IMR-90 (cell line): ENCODE data around the gene MRPL51. TPM values are rescaled to one million over a fixed set of nuclear protein-coding genes. Genes with fewer than 3 reads are reported as not detected.
A peak's percentile ranks its signal among the peaks of the same experiment; 100 is the strongest.

Experiments
- ATAC-seq: fragments of 200-7000 bp; cut with Tn5 transposase; 2 replicates; pipeline ENCODE4 v1.9.1; 2020; ENCODE audit warnings: low read depth, mild to moderate bottlenecking, moderate library complexity
- Bru-seq: library from RNA; stranded (reverse); fragments of 400-500 nt; gene quantifications from one replicate; lab custom pipeline; 2021; lab: Mats Ljungman, UMichigan
- BruChase-seq, 2 experiments: library from RNA; stranded (reverse); fragments of 400-500 nt; gene quantifications; one replicate each; lab custom pipeline; 2021; lab: Mats Ljungman, UMichigan
- BruUV-seq: library from RNA; stranded (reverse); fragments of 400-500 nt; replicated peaks from 2 replicates; lab custom pipeline; 2021; lab: Mats Ljungman, UMichigan
- CTCF ChIA-PET: fragments of 300-600 bp; formaldehyde crosslinking; extraction: SDS; loops from one replicate; lab custom pipeline; 2021; ENCODE audit warnings: antibody characterized with exemption; lab: Yijun Ruan, JAX
- POLR2A ChIA-PET: fragments of 300-600 bp; sonication (Branson Sonifier 250); formaldehyde crosslinking; loops from one replicate; lab custom pipeline; 2022; ENCODE audit warnings: antibody characterized with exemption; ENCODE audit not compliant: unreplicated experiment; lab: Charles Lee
- DNase-seq: peaks from one replicate; pipeline ENCODE4 v3.0.0; 2013
- H2AFZ ChIP-seq: replicated peaks from 2 replicates; pipeline ENCODE3; 2013; ENCODE audit warnings: low read length, mild to moderate bottlenecking; ENCODE audit not compliant: poor library complexity
- H2AK5ac ChIP-seq: 2 replicates; pipeline ENCODE4 v1.6.1; 2013; ENCODE audit warnings: low read depth, low read length, inconsistent platforms
- H2AK9ac ChIP-seq: replicated peaks from 2 replicates; pipeline ENCODE3; 2013; ENCODE audit warnings: mild to moderate bottlenecking, low read depth, low read length, moderate library complexity; ENCODE audit not compliant: poor library complexity
- H2BK120ac ChIP-seq: 2 replicates; pipeline ENCODE4 v1.6.1; 2013; ENCODE audit warnings: low read depth, low read length, inconsistent platforms
- H2BK15ac ChIP-seq: 3 replicates; pipeline ENCODE4 v1.6.1; 2013; ENCODE audit warnings: low read depth, low read length, inconsistent platforms
- H2BK20ac ChIP-seq: 2 replicates; pipeline ENCODE4 v1.6.1; 2013; ENCODE audit warnings: low read depth, mild to moderate bottlenecking, inconsistent platforms, low read length, moderate library complexity
- H2BK5ac ChIP-seq: 2 replicates; pipeline ENCODE4 v1.6.1; 2013; ENCODE audit warnings: mild to moderate bottlenecking, low read depth, low read length, inconsistent platforms; ENCODE audit not compliant: poor library complexity, severe bottlenecking
- H3K14ac ChIP-seq: replicated peaks from 2 replicates; pipeline ENCODE4 v1.6.1; 2013; ENCODE audit warnings: low read depth, low read length, inconsistent platforms
- H3K18ac ChIP-seq: 2 replicates; pipeline ENCODE4 v1.6.1; 2013; ENCODE audit warnings: low read depth, low read length, control low read depth
- H3K23ac ChIP-seq: 2 replicates; pipeline ENCODE4 v1.6.1; 2013; ENCODE audit warnings: low read depth, low read length, inconsistent platforms
- H3K27ac ChIP-seq: 2 replicates; pipeline ENCODE4 v1.5.1; 2013; ENCODE audit warnings: mild to moderate bottlenecking, control low read depth, low read length; ENCODE audit not compliant: insufficient read depth
- H3K27me3 ChIP-seq: 2 replicates; pipeline ENCODE4 v1.6.1; 2013; ENCODE audit warnings: low read length; ENCODE audit not compliant: control insufficient read depth, insufficient read depth
- H3K36me3 ChIP-seq: 2 replicates; pipeline ENCODE4 v1.6.1; 2013; ENCODE audit warnings: low read length, mixed read lengths; ENCODE audit not compliant: control insufficient read depth, insufficient read depth
- H3K4ac ChIP-seq: 2 replicates; pipeline ENCODE4 v1.6.1; 2013; ENCODE audit warnings: low read depth, low read length, inconsistent platforms
- H3K4me1 ChIP-seq: 2 replicates; pipeline ENCODE4 v1.6.1; 2013; ENCODE audit warnings: low read length, mixed read lengths; ENCODE audit not compliant: control insufficient read depth, insufficient read depth
- H3K4me2 ChIP-seq: 2 replicates; pipeline ENCODE4 v1.6.1; 2013; ENCODE audit warnings: low read depth, mild to moderate bottlenecking, control low read depth, low read length, moderate library complexity
- H3K4me3 ChIP-seq: 2 replicates; pipeline ENCODE4 v1.5.1; 2013; ENCODE audit warnings: low read depth, mild to moderate bottlenecking, control low read depth, low read length, moderate library complexity; ENCODE audit not compliant: insufficient read depth
- H3K56ac ChIP-seq: 2 replicates; pipeline ENCODE4 v1.6.1; 2013; ENCODE audit warnings: low read length, inconsistent platforms; ENCODE audit not compliant: insufficient read depth; ENCODE audit errors: extremely low read depth
- H3K79me1 ChIP-seq, 2 experiments: 2 replicates each; pipeline ENCODE4 v1.6.1; 2013; ENCODE audit warnings: low read length in 2 of 2, inconsistent platforms in 1 of 2, low read depth in 1 of 2
- H3K9ac ChIP-seq: 2 replicates; pipeline ENCODE4 v1.6.1; 2013; ENCODE audit warnings: low read depth, low read length, control low read depth
- H3K9me1 ChIP-seq: 2 replicates; pipeline ENCODE4 v1.6.1; 2013; ENCODE audit warnings: low read length, inconsistent platforms; ENCODE audit not compliant: insufficient read depth
- H3K9me3 ChIP-seq: 2 replicates; pipeline ENCODE4 v1.6.1; 2013; ENCODE audit warnings: low read length; ENCODE audit not compliant: control insufficient read depth, insufficient read depth
- H4K20me1 ChIP-seq: 2 replicates; pipeline ENCODE4 v1.6.1; 2013; ENCODE audit warnings: low read length, inconsistent platforms; ENCODE audit not compliant: insufficient read depth
- H4K5ac ChIP-seq: 2 replicates; pipeline ENCODE4 v1.6.1; 2013; ENCODE audit warnings: mild to moderate bottlenecking, low read depth, low read length, control low read depth
- H4K8ac ChIP-seq, 2 experiments: 2 replicates each; pipeline ENCODE4 v1.6.1; 2013; ENCODE audit warnings: low read depth in 2 of 2, low read length in 2 of 2, control low read depth in 1 of 2, inconsistent platforms in 1 of 2
- H4K91ac ChIP-seq: 2 replicates; pipeline ENCODE4 v1.6.1; 2013; ENCODE audit warnings: low read depth, low read length, inconsistent platforms; ENCODE audit not compliant: insufficient read depth
- BHLHE40 ChIP-seq: fragments of 150-350 bp; IDR thresholded peaks from 2 replicates; pipeline ENCODE4 v1.6.1; 2016; ENCODE audit warnings: mild to moderate bottlenecking, low read depth, low read length
- CHD1 ChIP-seq: IDR thresholded peaks from 2 replicates; pipeline ENCODE4 v1.6.1; 2012; ENCODE audit warnings: low read depth, low read length, improper control_type of control experiment
- FOS ChIP-seq: fragments of 150-350 bp; IDR thresholded peaks from 2 replicates; pipeline ENCODE4 v1.6.1; 2016; ENCODE audit warnings: low read depth, low read length
- MAFK ChIP-seq: IDR thresholded peaks from 2 replicates; pipeline ENCODE4 v1.6.1; 2012; ENCODE audit warnings: low read depth, low read length, improper control_type of control experiment
- MAZ ChIP-seq: IDR thresholded peaks from 2 replicates; pipeline ENCODE4 v1.6.1; 2012; ENCODE audit warnings: low read depth, mild to moderate bottlenecking, low read length, improper control_type of control experiment, moderate library complexity, borderline replicate concordance
- MXI1 ChIP-seq: IDR thresholded peaks from 2 replicates; pipeline ENCODE4 v1.6.1; 2012; ENCODE audit warnings: low read depth, mild to moderate bottlenecking, low read length, moderate library complexity, borderline replicate concordance
- POLR2A ChIP-seq: IDR thresholded peaks from 2 replicates; pipeline ENCODE4 v1.6.1; 2012; ENCODE audit warnings: mild to moderate bottlenecking, low read depth, low read length
- RAD21 ChIP-seq: IDR thresholded peaks from 2 replicates; pipeline ENCODE4 v1.6.1; 2012; ENCODE audit warnings: low read length, improper control_type of control experiment
- RCOR1 ChIP-seq: IDR thresholded peaks from 2 replicates; pipeline ENCODE4 v1.6.1; 2012; ENCODE audit warnings: mild to moderate bottlenecking, low read length, improper control_type of control experiment; ENCODE audit not compliant: insufficient replicate concordance
- RFX5 ChIP-seq: IDR thresholded peaks from 2 replicates; pipeline ENCODE4 v1.8.0; 2012; ENCODE audit warnings: low read depth, mild to moderate bottlenecking, low read length, moderate library complexity
- SMC3 ChIP-seq: fragments of 150-350 bp; IDR thresholded peaks from 2 replicates; pipeline ENCODE4 v1.6.1; 2016; ENCODE audit warnings: low read depth, mild to moderate bottlenecking, antibody characterized with exemption, low read length, moderate library complexity
- WGBS, 2 experiments: methylation state at CpG; one replicate each; pipeline versions ENCODE4 v1.1.5 to v1.1.7; 2013; ENCODE audit warnings: missing lambda C conversion rate in 2 of 2; ENCODE audit not compliant: insufficient read length in 1 of 2; ENCODE audit errors: extremely low coverage in 2 of 2; 5-methylcytosine and 5-hydroxymethylcytosine counted together
- dilution Hi-C: fragments of 300-500 bp; cut with HindIII; formaldehyde crosslinking; loops from one replicate; pipeline ENCODE4 v1.14.3; 2018; ENCODE audit warnings: low sequenced_read_pairs; ENCODE audit not compliant: unreplicated experiment
- in situ Hi-C: fragments of 300-500 bp; cut with MboI; formaldehyde crosslinking; loops from 3 replicates; pipeline ENCODE4 v1.14.3; 2019; ENCODE audit warnings: low sequenced_read_pairs, inconsistent platforms, mixed read lengths
- intact Hi-C: fragments of 100-400 bp; cut with micrococcal nuclease; formaldehyde crosslinking; loops from 2 replicates; pipeline ENCODE4 v1.10.0; 2022
- long read RNA-seq: library from polyadenylated mRNA; unstranded; transcript quantifications from one replicate; pipeline ENCODE4 v2.0.0, GENCODE V29; 2021; ENCODE audit not compliant: unreplicated experiment
- polyA plus RNA-seq, 3 experiments: library from polyadenylated mRNA; depleted of rRNA; stranded (reverse); fragments of >200 nt; gene quantifications; 2 replicates each; pipeline ENCODE4 v1.2.3, GENCODE V29; 2012; ENCODE audit warnings: low replicate concordance in 1 of 3
- total RNA-seq: library from RNA; depleted of rRNA; stranded (reverse); fragments of >200 nt; gene quantifications from 2 replicates; pipeline ENCODE4 v1.2.3, GENCODE V29; 2012; rRNA removed
- TF ChIP-seq, protein P1 (sequence below): fragments of 150-350 bp; IDR thresholded peaks from 2 replicates; pipeline ENCODE4 v1.6.1; 2016; ENCODE audit warnings: low read depth, mild to moderate bottlenecking, low read length, moderate library complexity, borderline replicate concordance
- TF ChIP-seq, protein P2 (sequence below): conservative IDR thresholded peaks from 2 replicates; pipeline ENCODE4 v1.5.1; 2012; ENCODE audit warnings: mild to moderate bottlenecking, low read depth, low read length, improper control_type of control experiment

Gene MRPL51
- total RNA-seq (80.1 and 126 TPM in 2 replicates), polyA plus RNA-seq (2012; rRNA removed) (151 and 160 TPM in 2 replicates), Bru-seq, nascent RNA (percentile 83 among the genes with signal in this experiment), BruChase-seq, experiment 1, labeled RNA remaining after a 6-hour chase (percentile 80 among the genes with signal in this experiment), BruChase-seq, experiment 2, labeled RNA remaining after a 2-hour chase (percentile 79 among the genes with signal in this experiment)
- polyA plus RNA-seq (2012; cell fraction: cytosol; rRNA removed), result 68.0 and 178 TPM in 2 replicates
- polyA plus RNA-seq (2012; cell fraction: nucleus; rRNA removed; ENCODE audit: low replicate concordance), result 16.5 and 43.9 TPM in 2 replicates
- long read RNA-seq, transcript MRPL51-201 (3 exons, 1,234 nt), result major isoform, 48 of 59 reads
- long read RNA-seq, partial matches to known transcripts, result 1 of 59 reads
- long read RNA-seq, other reads (novel, unspliced or antisense), result 1 of 59 reads

DNA sequence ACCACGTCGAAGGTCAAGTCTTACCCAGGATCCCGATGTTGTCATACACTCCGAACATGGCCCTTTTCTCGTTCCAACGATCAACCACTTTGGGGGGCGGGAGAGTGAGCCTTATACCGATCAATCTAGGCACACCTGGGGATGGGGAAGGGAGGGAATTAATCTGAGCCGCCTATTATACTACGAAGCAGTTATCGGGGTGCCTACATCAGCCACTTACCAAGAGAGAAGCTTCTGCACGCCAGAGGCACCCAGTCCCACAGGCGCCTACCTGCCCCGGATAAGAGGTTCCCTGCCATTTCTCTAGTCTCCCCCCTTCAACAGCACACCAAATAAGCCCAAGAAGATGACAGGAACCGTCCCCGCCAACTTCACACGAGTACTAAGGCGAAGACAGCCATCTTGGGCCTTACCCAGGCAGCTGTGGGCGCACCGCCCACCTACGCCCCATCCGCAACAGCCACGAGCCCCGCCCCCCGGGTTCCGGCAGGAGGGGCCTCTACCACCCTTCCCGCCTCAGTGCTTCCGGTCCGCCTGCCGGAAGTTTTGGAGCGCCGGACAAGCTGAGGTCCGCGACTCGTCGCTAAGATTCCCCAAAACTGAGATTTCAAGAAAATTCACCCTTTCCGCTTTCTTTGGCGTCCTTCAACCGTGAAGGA, at the start of gene MRPL51:
Gene MRPL51, minus strand, starts transcription at position 425 of the 659 bp plus-strand sequence. Its CDS starts 126 bp downstream, at position 299.
- no CpG with 5 or more reads among the region's 39 CpGs for WGBS, 2 experiments
- H3K4me2 ChIP-seq, result peak within 1 kb of the TSS; percentile 97
- no peaks in the 10 kb centered on the region for H3K27me3 ChIP-seq
- peak within 1 kb of the TSS; percentile 7; the same call in 1 of the 2 replicates for H2BK20ac ChIP-seq
- POLR2A ChIA-PET, result interaction anchor here (0.5 to 0.9 kb wide), 3 partner anchors 11 to 41 kb away, joined by 3 to 8 read pairs (median 3); partner anchors contain the start of gene GAPDH
- no peaks in the 10 kb centered on the region; the same call in 1 of the 2 replicates for H3K36me3 ChIP-seq
- H3K9ac ChIP-seq, result peak within 1 kb of the TSS; percentile 95
- H3K4ac ChIP-seq, result peak within 1 kb of the TSS; percentile 96
- H3K14ac ChIP-seq, result peak within 1 kb of the TSS; percentile 97
- BruUV-seq, result TSS peak; percentile 100
- peaks cover 8% of the 10 kb centered on the region for H3K9me1 ChIP-seq
- CTCF ChIA-PET, result interaction anchor here (0.6 to 1.0 kb wide), 2 partner anchors 10 to 43 kb away, joined by 3 read pairs; no protein-coding TSS in a partner anchor
- peak within 1 kb of the TSS; percentile 94 for H3K27ac ChIP-seq
- H4K20me1 ChIP-seq, result peaks cover 4% of the 10 kb centered on the region
- peak within 1 kb of the TSS; percentile 93 for H4K91ac ChIP-seq
- H2AK5ac ChIP-seq, result peak within 1 kb of the TSS; percentile 99
- peak within 1 kb of the TSS; percentile 67 for H2BK120ac ChIP-seq
- H2BK5ac ChIP-seq, result peak within 1 kb of the TSS; percentile 90
- ATAC-seq (peak; percentile 78), DNase-seq (peak; percentile 90)
- H4K5ac ChIP-seq, result peak within 1 kb of the TSS; percentile 89
- no peaks in the 10 kb centered on the region; the same call in 1 of the 2 replicates for H3K4me1 ChIP-seq
- H3K56ac ChIP-seq, result peak within 1 kb of the TSS; percentile 96
- H2BK15ac ChIP-seq, result peak within 1 kb of the TSS; percentile 79; the same call in 2 of the 3 replicates
- H3K23ac ChIP-seq, result peak within 1 kb of the TSS; percentile 94
- H3K79me1 ChIP-seq, result peaks cover 33 to 45% of the 10 kb centered on the region in 2 experiments
- peak within 1 kb of the TSS; percentile 90 to 99 for H4K8ac ChIP-seq
- peak within 1 kb of the TSS; percentile 83 for H3K4me3 ChIP-seq
- intact Hi-C loops, result loop anchor here (2.0 kb wide), 1 partner anchor 62 kb away; no protein-coding TSS in a partner anchor
- H2AFZ ChIP-seq, result peak within 1 kb of the TSS; percentile 94
- in situ Hi-C loops, result no loop called here
- H2AK9ac ChIP-seq, result peak within 1 kb of the TSS; percentile 93
- peak within 1 kb of the TSS; percentile 73 for H3K18ac ChIP-seq
- H3K9me3 ChIP-seq, result no peaks in the 10 kb centered on the region
- dilution Hi-C loops, result no loop called here
- TF ChIP-seq BHLHE40 (no peak), RAD21 (no peak), MAFK (no peak), POLR2A (no peak; the same call in none of the 2 replicates), MAZ (peak; percentile 78; the same call in 1 of the 2 replicates), FOS (no peak), RFX5 (no peak), CHD1 (no peak), RCOR1 (no peak), SMC3 (no peak), MXI1 (peak; percentile 49; the same call in 1 of the 2 replicates)
- TF ChIP-seq, protein P1, sequence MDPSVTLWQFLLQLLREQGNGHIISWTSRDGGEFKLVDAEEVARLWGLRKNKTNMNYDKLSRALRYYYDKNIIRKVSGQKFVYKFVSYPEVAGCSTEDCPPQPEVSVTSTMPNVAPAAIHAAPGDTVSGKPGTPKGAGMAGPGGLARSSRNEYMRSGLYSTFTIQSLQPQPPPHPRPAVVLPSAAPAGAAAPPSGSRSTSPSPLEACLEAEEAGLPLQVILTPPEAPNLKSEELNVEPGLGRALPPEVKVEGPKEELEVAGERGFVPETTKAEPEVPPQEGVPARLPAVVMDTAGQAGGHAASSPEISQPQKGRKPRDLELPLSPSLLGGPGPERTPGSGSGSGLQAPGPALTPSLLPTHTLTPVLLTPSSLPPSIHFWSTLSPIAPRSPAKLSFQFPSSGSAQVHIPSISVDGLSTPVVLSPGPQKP, result no peak
- TF ChIP-seq, protein P2, sequence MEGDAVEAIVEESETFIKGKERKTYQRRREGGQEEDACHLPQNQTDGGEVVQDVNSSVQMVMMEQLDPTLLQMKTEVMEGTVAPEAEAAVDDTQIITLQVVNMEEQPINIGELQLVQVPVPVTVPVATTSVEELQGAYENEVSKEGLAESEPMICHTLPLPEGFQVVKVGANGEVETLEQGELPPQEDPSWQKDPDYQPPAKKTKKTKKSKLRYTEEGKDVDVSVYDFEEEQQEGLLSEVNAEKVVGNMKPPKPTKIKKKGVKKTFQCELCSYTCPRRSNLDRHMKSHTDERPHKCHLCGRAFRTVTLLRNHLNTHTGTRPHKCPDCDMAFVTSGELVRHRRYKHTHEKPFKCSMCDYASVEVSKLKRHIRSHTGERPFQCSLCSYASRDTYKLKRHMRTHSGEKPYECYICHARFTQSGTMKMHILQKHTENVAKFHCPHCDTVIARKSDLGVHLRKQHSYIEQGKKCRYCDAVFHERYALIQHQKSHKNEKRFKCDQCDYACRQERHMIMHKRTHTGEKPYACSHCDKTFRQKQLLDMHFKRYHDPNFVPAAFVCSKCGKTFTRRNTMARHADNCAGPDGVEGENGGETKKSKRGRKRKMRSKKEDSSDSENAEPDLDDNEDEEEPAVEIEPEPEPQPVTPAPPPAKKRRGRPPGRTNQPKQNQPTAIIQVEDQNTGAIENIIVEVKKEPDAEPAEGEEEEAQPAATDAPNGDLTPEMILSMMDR, result no peak
